Measurements from ENCODE around the gene TP53TG5.

The TP53TG5 gene

DNA sequence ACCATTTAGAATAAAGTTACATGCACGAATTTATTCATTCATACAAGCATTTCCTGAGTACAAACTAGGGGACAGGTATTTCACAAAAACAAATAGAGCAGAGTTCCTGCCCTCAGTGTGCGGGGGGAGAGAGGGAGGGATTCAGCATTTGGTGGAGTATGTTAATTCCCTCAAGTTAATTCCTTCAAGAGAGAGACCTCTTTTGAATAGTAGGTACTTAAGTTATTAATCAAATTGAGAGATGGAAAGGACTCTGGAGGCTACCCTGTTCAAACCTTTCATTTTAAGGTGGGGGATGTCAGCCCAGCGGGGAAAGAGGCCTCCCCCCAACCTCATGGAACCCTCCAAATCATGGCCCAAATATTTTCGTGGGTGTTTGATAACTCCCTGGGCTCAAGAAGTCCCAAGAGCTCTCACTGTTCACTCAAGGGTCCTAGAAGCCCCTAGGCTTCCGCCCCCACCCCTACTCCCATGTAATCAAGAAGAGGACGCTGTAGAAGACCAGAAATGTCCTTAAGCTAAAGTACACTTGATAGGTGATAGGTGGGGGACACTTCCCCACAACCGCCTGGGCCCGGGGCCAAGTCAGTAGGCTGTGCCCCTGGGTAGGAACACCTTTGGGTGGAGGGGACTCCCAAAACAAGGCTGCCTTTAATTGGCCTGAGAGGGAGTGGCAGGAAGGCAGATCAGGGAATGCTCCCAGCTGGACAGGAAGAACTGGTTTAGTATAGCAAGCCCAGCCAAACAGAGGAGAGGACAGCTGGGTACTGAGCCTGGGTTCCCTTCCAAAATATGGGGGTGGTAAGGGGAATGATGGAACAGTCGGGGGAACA lies 32.8 kb downstream of the TP53TG5 start:
- peaks cover 10% of the 10 kb centered on the region for H3K4me1 Mint-ChIP-seq
- no peak overlapping the region for H3K4me3 Mint-ChIP-seq
- H3K9me3 Mint-ChIP-seq = no peaks in the 10 kb centered on the region
- no peak overlapping the region for H3K27ac Mint-ChIP-seq
- H3K36me3 Mint-ChIP-seq = no peaks in the 10 kb centered on the region
- peaks cover 4% of the 10 kb centered on the region for H3K27me3 Mint-ChIP-seq

DNA sequence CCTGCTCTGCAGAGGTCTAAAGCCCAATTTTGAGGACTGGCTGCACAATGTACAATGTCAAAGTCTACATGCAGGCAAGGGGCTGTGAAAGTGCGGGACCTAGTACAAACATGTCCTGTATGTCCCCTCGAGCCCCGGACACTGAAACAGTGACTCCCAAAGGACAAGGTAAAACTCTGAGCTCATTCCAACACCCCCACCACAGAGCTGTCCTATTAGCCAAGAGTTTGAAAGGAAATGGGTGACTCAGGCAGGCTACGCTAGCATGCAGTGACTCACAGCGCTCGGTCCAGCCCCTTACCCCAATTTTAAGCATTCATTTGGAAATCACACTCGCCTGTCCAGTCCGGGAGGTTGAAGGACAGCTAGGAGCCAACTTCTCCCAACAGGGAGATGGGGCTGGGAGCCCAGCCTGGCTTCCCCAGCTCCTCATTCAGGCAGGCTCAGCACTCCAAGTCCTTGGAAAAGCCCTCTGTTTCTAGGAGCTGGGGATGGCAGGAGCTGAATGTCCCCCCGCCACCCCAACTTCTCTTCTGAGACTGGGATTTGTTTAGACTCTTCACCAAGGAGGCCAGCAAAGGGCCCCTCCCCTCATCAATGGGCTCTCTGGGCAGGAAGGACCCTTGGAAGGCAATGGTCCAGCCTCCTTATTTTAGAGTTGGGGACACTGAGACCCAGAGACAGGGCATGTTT lies 33.8 kb downstream of the TP53TG5 start:
- Mint-ChIP-seq H3K4me1 (peaks cover 10% of the 10 kb centered on the region), H3K9me3 (no peaks in the 10 kb centered on the region), H3K27me3 (peaks cover 4% of the 10 kb centered on the region), H3K4me3 (no peak overlapping the region), H3K27ac (no peak overlapping the region), H3K36me3 (no peaks in the 10 kb centered on the region)

DNA sequence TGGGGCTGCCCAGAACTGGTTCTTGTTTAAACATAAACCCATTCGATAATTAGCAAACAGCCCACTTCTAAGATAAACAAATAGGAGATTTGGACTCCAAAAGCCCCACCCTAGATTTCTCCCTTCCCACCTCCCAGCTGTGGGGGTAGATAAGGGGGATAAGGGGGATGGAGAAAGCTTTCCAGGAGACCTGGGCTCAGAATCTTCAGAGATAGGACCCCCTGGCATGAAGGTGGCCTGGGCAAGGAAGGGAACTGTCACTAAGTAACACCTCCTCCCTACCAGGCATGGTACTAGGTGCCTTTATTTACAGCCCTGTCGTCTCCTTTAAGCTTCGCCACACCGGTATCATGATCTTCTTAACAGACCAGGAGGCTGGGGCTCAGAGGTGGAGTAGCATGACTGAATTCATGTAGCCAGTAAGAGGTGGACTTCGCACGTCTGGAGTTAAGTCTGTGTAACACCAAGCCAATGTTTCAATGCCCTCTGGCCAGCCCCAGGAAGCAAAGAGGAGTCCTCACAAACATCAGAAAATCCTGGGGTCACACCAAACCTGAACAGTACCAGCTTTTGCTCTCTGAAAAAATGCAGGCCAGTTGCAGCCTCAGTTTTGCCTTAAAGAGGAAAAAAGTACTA lies 34.5 kb downstream of the TP53TG5 start:
- Mint-ChIP-seq H3K27me3 (peaks cover 4% of the 10 kb centered on the region), H3K27ac (no peak overlapping the region), H3K4me1 (peaks cover 10% of the 10 kb centered on the region), H3K4me3 (no peak overlapping the region), H3K36me3 (no peaks in the 10 kb centered on the region), H3K9me3 (no peaks in the 10 kb centered on the region)

DNA sequence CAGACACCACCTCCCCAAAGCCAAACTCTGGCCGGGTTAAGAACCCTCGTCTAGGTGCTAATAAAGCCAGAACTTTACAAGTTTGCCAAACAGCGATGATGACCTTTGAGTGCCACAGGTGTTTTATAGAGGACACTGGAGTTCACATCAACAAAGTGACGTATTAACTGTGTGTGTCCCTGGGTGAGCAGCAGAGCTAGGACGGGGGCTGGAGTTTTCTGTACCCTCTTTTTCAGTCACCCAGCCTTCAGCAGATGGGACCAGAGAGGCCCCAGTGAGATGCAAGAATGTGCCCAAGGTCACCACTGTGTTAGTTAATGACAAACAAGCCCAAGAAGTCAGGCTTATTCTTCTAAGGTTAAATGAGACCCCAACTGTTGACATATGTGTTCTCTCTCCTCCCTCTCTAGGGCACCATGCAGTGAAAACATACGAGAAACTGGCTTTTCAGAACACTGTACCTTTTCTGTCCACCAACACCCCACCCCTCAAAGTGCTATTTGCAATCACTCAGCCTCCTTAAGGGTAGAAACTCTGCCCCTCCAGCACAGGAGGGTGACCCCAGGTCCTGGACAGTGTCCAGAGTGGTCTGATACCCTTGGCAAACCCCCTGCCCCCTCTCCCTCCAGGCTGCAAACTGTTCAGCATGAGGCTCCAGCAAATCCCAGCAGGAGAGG lies 35.1 kb downstream of the TP53TG5 start:
- no peaks in the 10 kb centered on the region for H3K9me3 Mint-ChIP-seq
- peaks cover 4% of the 10 kb centered on the region for H3K27me3 Mint-ChIP-seq
- peaks cover 10% of the 10 kb centered on the region for H3K4me1 Mint-ChIP-seq
- no peak overlapping the region for H3K4me3 Mint-ChIP-seq
- no peaks in the 10 kb centered on the region for H3K36me3 Mint-ChIP-seq
- no peak overlapping the region for H3K27ac Mint-ChIP-seq

DNA sequence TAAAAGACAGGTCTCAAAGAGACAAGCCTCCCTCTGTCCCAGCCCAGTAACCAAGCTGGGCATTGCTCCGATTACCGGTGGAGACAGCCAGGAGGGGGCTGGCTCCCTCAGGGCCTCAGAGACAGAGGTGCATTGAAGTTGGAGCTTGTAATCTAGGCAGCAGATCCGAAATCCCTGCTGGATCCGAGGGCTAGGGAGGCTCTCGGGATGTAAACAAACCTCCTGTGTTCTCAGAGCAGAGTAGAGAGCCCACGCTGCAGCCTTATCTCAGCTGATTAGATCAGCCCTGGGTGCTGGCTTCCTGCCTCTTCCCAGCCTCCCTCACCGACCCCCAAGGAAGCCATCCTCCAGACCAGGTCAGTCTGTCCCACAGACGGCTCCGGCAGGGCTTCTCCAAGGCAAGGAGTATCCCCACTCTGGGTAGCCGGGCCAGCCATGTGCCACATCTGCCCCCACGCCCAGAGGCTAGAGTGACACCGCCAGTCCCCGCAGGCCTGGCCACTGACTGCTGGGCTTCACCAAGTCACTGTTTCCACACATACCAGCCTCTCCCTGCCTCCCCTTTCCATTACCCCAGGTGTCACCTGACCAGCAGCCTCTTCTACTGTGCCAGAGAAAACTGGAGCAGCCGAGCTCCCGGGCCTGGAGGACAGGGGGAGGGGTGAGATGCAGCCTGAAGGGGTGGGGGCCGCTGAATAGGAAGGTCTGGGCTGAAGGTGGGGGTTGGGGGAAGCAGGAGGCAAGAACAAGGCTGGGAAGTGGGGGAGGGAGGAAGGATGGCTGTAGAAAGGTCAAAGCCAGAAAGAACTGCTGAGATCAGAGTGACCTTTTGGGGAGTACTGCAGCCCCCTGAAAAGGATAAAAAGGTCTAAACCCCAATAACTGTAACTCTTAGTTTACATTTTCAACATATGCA lies 35.9 kb downstream of the TP53TG5 start:
- no peak overlapping the region for H3K27ac Mint-ChIP-seq
- no peaks in the 10 kb centered on the region for H3K9me3 Mint-ChIP-seq
- no peak overlapping the region for H3K4me3 Mint-ChIP-seq
- no peaks in the 10 kb centered on the region for H3K36me3 Mint-ChIP-seq
- H3K4me1 Mint-ChIP-seq = peaks cover 3% of the 10 kb centered on the region
- H3K27me3 Mint-ChIP-seq = peaks cover 4% of the 10 kb centered on the region

DNA sequence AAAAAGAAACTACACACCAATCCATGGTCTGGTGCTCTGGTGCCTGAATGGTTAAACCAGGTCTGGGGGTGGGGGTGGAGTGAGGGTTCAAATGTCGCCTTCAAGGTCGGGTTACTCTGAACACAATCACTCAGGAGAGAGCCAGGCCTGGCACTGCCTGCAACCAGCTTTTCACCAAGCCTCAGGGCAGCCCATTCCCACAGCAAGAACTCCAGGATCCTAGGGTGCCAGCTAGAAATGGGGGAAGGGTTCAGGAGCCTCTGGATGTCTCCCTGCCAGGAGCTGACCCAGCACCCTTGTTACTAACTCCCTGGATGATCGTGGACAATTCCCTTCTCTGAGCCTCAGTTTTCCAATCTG lies 36.6 kb downstream of the TP53TG5 start:
- Mint-ChIP-seq H3K27ac (no peak overlapping the region), H3K9me3 (no peaks in the 10 kb centered on the region), H3K27me3 (peaks cover 4% of the 10 kb centered on the region), H3K4me3 (no peak overlapping the region), H3K36me3 (no peaks in the 10 kb centered on the region), H3K4me1 (no peaks in the 10 kb centered on the region)

DNA sequence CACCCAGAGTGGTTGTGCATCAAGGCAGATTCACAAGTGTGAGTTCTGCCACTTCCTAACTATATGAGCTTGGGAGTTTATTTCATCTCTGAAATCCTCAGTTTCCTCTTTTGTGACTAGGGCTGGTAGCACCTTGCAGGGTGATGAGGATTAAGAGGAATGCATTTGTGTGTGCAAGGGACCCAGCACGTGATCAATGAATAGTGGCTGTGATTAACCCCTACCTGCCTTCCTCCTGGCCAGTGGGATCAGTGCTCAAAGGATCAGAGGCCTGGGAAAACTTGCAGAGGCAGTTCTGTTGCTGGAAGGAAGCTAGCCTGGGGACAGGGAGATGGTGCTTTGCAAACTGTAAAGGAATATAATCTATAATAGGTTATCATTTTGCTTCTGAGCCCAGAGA lies 37.2 kb downstream of the TP53TG5 start:
- Mint-ChIP-seq H3K36me3 (no peaks in the 10 kb centered on the region), H3K27ac (no peak overlapping the region), H3K27me3 (peaks cover 4% of the 10 kb centered on the region), H3K9me3 (no peaks in the 10 kb centered on the region), H3K4me1 (no peaks in the 10 kb centered on the region), H3K4me3 (no peak overlapping the region)

DNA sequence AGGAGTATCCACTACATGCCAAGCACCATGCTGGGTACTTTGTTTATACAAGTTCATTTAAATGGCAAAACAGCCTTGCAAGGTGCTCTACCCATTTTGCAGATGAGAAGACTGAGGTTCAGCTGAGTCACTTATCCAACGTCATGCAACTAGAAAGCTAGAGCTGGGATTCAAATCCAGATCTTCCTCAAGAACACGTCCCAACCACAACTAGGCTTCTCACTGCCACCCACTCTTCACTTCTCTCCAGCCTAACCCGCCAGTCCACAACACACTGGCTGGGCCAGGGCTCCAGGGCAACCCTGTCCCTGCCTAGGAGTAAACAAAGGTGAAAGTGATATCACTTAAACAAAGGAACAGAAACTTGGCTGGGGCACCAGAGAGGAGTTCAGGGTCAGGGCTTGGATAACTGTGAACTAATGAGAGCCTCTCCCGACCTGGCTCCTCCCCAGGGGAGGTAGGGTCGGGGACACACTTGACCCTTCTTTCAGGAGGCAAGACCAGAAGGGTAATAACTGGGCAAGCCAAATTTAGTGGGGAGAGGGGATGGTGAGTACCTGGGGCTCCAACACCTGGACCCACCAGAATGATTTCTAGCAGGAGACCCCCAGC lies 37.8 kb downstream of the TP53TG5 start:
- no peak overlapping the region for H3K4me3 Mint-ChIP-seq
- H3K27me3 Mint-ChIP-seq = peaks cover 4% of the 10 kb centered on the region
- no peaks in the 10 kb centered on the region for H3K9me3 Mint-ChIP-seq
- no peaks in the 10 kb centered on the region for H3K4me1 Mint-ChIP-seq
- no peak overlapping the region for H3K27ac Mint-ChIP-seq
- H3K36me3 Mint-ChIP-seq = no peaks in the 10 kb centered on the region

DNA sequence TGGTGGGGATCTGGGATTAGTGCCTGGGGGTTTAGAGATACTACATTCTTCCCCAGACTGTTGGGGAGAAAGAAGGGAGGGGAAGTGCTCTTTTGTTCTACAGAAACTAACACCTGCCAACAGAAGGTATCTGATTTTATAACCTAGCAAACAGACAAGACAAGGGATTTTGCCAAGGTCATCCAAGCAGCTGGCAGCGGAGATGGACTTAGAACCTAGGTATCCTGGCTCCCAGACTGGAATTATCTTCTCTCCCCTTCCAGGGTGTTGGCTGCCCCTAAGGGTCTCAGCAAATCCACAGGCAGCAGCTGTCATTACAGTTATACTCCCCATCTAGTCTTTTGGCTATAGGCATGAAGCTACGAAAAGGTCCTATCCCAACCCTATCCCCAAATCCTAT lies 38.3 kb downstream of the TP53TG5 start:
- Mint-ChIP-seq H3K27me3 (peaks cover under 1% of the 10 kb centered on the region), H3K4me3 (no peak overlapping the region), H3K27ac (no peak overlapping the region), H3K4me1 (no peaks in the 10 kb centered on the region), H3K36me3 (no peaks in the 10 kb centered on the region), H3K9me3 (no peaks in the 10 kb centered on the region)

DNA sequence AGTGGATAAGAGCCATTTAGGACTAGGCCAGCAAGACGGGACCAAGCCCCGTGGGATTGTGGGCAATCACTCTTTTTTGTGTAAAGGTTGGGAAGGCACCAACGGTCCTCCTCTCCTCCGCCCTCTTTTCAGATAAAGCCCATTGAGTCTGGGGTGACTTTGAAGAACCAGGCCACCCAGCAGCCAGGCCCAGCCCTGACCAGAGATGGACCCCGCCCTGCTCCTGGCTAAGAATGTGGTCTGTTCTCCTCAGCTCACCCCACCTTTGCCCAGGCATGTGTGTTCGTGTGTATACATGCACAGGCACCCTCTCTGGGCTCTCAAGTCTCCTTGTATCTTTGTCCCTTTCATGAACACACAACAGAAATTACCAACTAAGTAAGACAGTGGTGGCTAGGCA lies 39.0 kb downstream of the TP53TG5 start:
- Mint-ChIP-seq H3K36me3 (no peaks in the 10 kb centered on the region), H3K4me1 (no peaks in the 10 kb centered on the region), H3K4me3 (no peak overlapping the region), H3K27ac (no peak overlapping the region), H3K27me3 (no peaks in the 10 kb centered on the region), H3K9me3 (no peaks in the 10 kb centered on the region)

DNA sequence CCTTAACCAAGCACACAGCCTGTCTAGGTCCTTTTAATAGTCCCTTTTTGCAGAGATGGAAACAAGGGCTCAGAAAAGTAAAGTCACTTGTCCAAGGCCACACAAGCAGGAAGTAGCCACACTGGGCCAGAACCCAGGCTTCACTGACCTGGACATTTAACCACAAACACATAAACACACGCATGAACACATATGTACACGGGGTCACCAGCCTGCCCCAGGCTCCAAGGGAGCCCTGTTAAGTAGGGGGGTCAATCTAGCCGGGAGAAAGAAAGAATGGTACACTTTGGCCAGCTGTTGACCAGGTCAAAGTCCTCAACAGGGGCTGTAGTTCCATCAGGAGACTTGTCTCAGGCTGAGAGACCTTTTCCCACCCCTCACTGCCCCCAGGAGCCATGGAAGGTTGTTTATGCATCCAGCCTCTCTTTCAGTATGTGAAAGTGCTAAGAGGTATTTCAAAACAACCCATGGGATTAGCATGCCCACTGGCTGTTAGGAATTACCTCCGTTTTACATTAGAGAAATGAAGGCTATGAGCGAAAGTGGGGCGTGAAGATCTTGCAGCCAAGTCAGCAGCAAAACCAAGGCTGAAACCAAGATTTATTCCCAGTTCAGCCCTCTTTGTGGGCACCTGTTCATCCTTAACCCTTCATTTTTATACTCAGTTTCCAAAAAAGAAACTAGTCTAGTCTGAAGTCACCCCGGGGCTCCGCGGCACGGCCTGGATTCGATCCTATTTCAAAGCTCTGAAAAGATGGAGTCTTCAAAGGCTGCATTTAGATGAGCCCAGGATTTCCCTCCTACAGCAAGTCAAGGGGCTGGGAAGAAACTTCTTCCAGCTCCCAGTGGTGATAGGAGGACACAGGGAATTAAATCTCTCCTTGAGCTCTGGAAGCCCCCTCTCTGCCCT lies 39.7 kb downstream of the TP53TG5 start:
- Mint-ChIP-seq H3K27me3 (no peaks in the 10 kb centered on the region), H3K27ac (no peak overlapping the region), H3K4me3 (no peak overlapping the region), H3K9me3 (no peaks in the 10 kb centered on the region), H3K36me3 (no peaks in the 10 kb centered on the region), H3K4me1 (no peaks in the 10 kb centered on the region)

DNA sequence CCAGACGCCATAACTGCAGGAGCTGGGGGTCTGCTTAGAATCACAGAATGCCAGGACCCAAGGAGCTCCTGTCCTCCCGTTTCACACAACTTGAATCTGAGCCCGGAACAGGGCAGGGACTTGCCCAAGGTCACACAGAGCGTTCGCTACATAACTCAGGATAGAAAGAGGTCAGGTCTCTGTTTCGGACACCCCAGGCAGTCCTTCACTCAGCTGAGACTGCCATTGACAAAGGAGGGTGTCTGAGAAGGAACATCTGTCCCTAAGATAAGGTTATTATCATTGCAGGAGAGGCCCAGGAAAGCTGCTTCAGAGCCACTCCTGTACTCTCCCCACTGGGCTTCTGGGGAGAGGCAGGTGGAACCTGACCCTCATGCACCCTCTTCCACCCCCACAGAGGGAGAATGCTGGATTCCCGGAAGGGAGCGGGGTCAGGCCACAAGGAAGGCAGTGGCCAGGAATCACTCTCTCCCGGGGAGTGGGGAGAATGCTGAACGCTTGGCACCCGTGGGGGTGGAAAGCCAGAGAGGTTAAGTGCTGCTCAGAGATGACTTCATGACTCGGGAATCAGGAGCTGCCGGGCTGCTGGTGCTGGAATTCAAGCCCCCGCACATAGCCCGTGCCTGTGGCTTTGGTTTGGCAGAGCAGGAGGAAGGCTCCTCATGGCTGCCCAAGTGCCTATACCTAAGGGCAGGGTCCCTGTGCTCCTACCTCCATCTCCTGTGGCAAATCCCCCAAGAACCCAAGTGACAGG lies 40.6 kb downstream of the TP53TG5 start:
- Mint-ChIP-seq H3K27me3 (no peaks in the 10 kb centered on the region), H3K4me3 (no peak overlapping the region), H3K9me3 (no peaks in the 10 kb centered on the region), H3K27ac (no peak overlapping the region), H3K36me3 (no peaks in the 10 kb centered on the region), H3K4me1 (no peaks in the 10 kb centered on the region)

DNA sequence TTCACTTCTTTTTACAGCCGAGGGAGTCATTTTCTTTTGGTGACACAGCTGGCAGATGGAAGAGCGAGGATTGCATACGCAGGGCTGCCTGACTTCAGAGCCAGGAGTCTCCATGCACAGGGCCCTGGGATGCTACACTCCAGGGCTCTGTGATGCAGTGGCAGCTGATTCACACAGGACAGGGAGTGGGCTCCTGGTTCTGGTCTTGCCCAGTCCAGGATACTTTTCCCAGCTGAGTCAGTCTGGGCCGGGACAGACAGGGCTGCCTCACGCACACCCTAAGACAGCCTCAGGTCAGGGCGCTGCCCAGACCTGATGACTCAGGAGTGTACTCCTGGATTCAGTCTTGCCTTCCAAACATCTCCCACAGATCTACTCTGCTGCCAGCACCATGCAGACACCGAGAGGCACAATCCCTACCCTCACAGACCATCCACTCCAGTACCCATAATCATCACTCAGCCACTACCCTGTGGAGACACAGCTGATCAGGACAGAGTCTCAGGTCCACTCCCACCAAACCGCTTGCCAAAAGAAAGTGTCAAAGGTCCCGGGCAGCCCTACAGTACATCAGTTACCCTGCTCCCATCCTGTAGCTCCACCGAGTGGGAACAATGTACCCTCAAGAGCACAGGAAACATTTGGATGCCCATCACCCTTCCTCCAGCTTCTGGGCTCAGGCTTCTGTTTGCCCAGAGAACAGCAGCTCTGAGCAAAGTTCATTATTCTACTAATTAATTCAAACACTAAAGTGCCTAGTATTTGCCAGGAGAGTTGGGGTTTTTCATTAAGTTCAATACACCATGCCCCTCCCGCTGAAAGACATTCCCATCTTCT lies 41.4 kb downstream of the TP53TG5 start:
- no peak overlapping the region for H3K27ac Mint-ChIP-seq
- no peak overlapping the region for H3K4me3 Mint-ChIP-seq
- H3K27me3 Mint-ChIP-seq = no peaks in the 10 kb centered on the region
- no peaks in the 10 kb centered on the region for H3K4me1 Mint-ChIP-seq
- no peaks in the 10 kb centered on the region for H3K36me3 Mint-ChIP-seq
- no peaks in the 10 kb centered on the region for H3K9me3 Mint-ChIP-seq

Data from activated naive CD4-positive, alpha-beta T cell treated with anti-CD3 and anti-CD28 coated beads, Interleukin-2, amount 50 U/mL, for 24 hours (primary cell).